HepG2 (cell line): ENCODE data around the gene ALDOA. TPM values are rescaled to one million over a fixed set of nuclear protein-coding genes. Genes with fewer than 3 reads are reported as not detected.

ENCODE experiments used
- ARHGAP35 ChIP-seq: sonication (generic); formaldehyde crosslinking; IDR thresholded peaks from 2 replicates; pipeline ENCODE4 v1.9.0; 2022; ENCODE audit warnings: mild to moderate bottlenecking, inconsistent platforms, moderate library complexity, missing genetic modification reagents, borderline replicate concordance
- ATF2 ChIP-seq: sonication (generic); formaldehyde crosslinking; IDR thresholded peaks from 2 replicates; pipeline ENCODE4 v1.4.0; 2020; ENCODE audit warnings: missing genetic modification reagents
- CEBPG ChIP-seq: IDR thresholded peaks from 2 replicates; pipeline ENCODE4 v1.6.1; 2016
- HES4 ChIP-seq: sonication (generic); formaldehyde crosslinking; IDR thresholded peaks from 2 replicates; pipeline ENCODE4 v1.9.0; 2021; ENCODE audit warnings: mild to moderate bottlenecking, missing genetic modification reagents, borderline replicate concordance
- KIAA2018 ChIP-seq: sonication (generic); formaldehyde crosslinking; IDR thresholded peaks from 2 replicates; pipeline ENCODE4 v1.5.0; 2020; ENCODE audit warnings: mild to moderate bottlenecking, missing genetic modification reagents, borderline replicate concordance
- KLF9 ChIP-seq: IDR thresholded peaks from 2 replicates; pipeline ENCODE4 v1.6.1; 2016; ENCODE audit warnings: low read depth
- RFX3 ChIP-seq: IDR thresholded peaks from 2 replicates; pipeline ENCODE4 v1.6.1; 2016; ENCODE audit warnings: missing biosample characterization, missing genetic modification reagents
- SAFB2 ChIP-seq: sonication (generic); formaldehyde crosslinking; IDR thresholded peaks from 2 replicates; pipeline ENCODE4 v1.5.1; 2020; ENCODE audit warnings: missing genetic modification reagents, low read depth, mild to moderate bottlenecking, borderline replicate concordance
- TFDP2 ChIP-seq: sonication (generic); formaldehyde crosslinking; IDR thresholded peaks from 2 replicates; pipeline ENCODE4 v1.4.0; 2020; ENCODE audit warnings: missing genetic modification reagents
- ZBTB42 ChIP-seq: sonication (generic); formaldehyde crosslinking; IDR thresholded peaks from 2 replicates; pipeline ENCODE4 v1.5.0; 2020; ENCODE audit warnings: mild to moderate bottlenecking, missing genetic modification reagents
- ZBTB7B ChIP-seq: sonication (generic); formaldehyde crosslinking; IDR thresholded peaks from 2 replicates; pipeline ENCODE4 v1.4.0; 2020; ENCODE audit warnings: missing genetic modification reagents
- ZNF24 ChIP-seq: fragments of 450-650 bp; IDR thresholded peaks from 2 replicates; pipeline ENCODE4 v1.6.1; 2017; ENCODE audit warnings: antibody characterized with exemption, mild to moderate bottlenecking
- ZNF317 ChIP-seq: sonication (generic); formaldehyde crosslinking; IDR thresholded peaks from 2 replicates; pipeline ENCODE4 v1.5.0; 2020; ENCODE audit warnings: mild to moderate bottlenecking, missing genetic modification reagents
- ZNF670 ChIP-seq: sonication (generic); formaldehyde crosslinking; IDR thresholded peaks from 2 replicates; pipeline ENCODE4 v1.8.0; 2022; ENCODE audit warnings: mild to moderate bottlenecking, missing genetic modification reagents, borderline replicate concordance
- ZNF761 ChIP-seq: sonication (generic); formaldehyde crosslinking; conservative IDR thresholded peaks from 2 replicates; pipeline ENCODE4 v1.4.0; 2020; ENCODE audit warnings: mild to moderate bottlenecking, missing genetic modification reagents
- polyA plus RNA-seq, 8 experiments: library from polyadenylated mRNA; depleted of rRNA in 3 of 8; stranded (reverse) in 7 of 8; unstranded in 1 of 8; fragments of >200 nt; fragmentation: Illumina TruSeq in 4 of 8; extraction: Trizol in 4 of 8; gene quantifications; 2 replicates each; pipeline versions ENCODE4 v1.2.1 to v1.2.3, GENCODE V29; 2011 to 2016; ENCODE audit warnings: low read depth in 4 of 8, missing spikeins in 1 of 8, mixed read lengths in 1 of 8; ENCODE audit not compliant: insufficient read depth in 1 of 8
- total RNA-seq, 5 experiments: library from RNA; depleted of rRNA; stranded (reverse); fragments of >200 nt; fragmentation: Illumina TruSeq; extraction: Trizol; gene quantifications; 2 replicates each; pipeline ENCODE4 v1.2.3, GENCODE V29; 2016; ENCODE audit warnings: low read depth in 1 of 5
- TF ChIP-seq, protein P1 (sequence below): sonication (generic); formaldehyde crosslinking; IDR thresholded peaks from 2 replicates; pipeline ENCODE4 v1.8.0; 2022; ENCODE audit warnings: mild to moderate bottlenecking, missing genetic modification reagents, borderline replicate concordance

Gene ALDOA
- total and polyA plus RNA-seq, 2 of the 13 experiments (the other 11 are each of a cell fraction or from before 2014, with no cell fraction given): 925 to 1,884 TPM

- TF ChIP-seq, protein P1, sequence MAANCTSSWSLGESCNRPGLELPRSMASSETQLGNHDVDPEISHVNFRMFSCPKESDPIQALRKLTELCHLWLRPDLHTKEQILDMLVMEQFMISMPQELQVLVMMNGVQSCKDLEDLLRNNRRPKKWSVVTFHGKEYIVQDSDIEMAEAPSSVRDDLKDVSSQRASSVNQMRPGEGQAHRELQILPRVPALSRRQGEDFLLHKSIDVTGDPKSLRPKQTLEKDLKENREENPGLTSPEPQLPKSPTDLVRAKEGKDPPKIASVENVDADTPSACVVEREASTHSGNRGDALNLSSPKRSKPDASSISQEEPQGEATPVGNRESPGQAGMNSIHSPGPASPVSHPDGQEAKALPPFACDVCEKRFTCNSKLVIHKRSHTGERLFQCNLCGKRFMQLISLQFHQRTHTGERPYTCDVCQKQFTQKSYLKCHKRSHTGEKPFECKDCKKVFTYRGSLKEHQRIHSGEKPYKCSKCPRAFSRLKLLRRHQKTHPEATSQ (CRISPR knock-in tag): 0 out of 2 replicates have a peak, but pooled peaks have one; percentile 49
- TF ChIP-seq SAFB2 (CRISPR knock-in tag): no peak
- no peak for TF ChIP-seq ZBTB42 (CRISPR knock-in tag)
- no peak for TF ChIP-seq RFX3
- TF ChIP-seq CEBPG (CRISPR knock-in tag): no peak
- TF ChIP-seq TFDP2 (CRISPR knock-in tag): peak; percentile 37; the same call in 1 of the 2 replicates
- TF ChIP-seq KLF9 (CRISPR knock-in tag): no peak; the same call in 1 of the 2 replicates
- TF ChIP-seq ZBTB7B (CRISPR knock-in tag): peak; percentile 80
- TF ChIP-seq ZNF317 (CRISPR knock-in tag): peak; percentile 82
- TF ChIP-seq ZNF761: no peak
- TF ChIP-seq ZNF670 (CRISPR knock-in tag): 0 out of 2 replicates have a peak, but pooled peaks have one; percentile 71
- TF ChIP-seq ATF2: no peak
- no peak; the same call in 1 of the 2 replicates for TF ChIP-seq HES4
- 0 out of 2 replicates have a peak, but pooled peaks have one; percentile 86 for TF ChIP-seq ARHGAP35 (CRISPR knock-in tag)
- TF ChIP-seq ZNF24: no peak
- no peak for TF ChIP-seq KIAA2018 (CRISPR knock-in tag)
Measured at GRCh38 chr16:30063893-30064728, 1.4 kb upstream of the ALDOA start (continued).
